NOMO-1 (cell line): ENCODE measurements around the gene SPSB1.

Experiments
- DNase-seq, 2 experiments: peaks; one replicate each; lab custom pipeline; 2025; ENCODE audit not compliant: unreplicated experiment in 2 of 2; lab: John Stamatoyannopoulos, UW

The SPSB1 gene

GRCh38 chr1:9360371-9361064 is 67.8 kb downstream of the SPSB1 start:
- DNase-seq, result no peak

DNA sequence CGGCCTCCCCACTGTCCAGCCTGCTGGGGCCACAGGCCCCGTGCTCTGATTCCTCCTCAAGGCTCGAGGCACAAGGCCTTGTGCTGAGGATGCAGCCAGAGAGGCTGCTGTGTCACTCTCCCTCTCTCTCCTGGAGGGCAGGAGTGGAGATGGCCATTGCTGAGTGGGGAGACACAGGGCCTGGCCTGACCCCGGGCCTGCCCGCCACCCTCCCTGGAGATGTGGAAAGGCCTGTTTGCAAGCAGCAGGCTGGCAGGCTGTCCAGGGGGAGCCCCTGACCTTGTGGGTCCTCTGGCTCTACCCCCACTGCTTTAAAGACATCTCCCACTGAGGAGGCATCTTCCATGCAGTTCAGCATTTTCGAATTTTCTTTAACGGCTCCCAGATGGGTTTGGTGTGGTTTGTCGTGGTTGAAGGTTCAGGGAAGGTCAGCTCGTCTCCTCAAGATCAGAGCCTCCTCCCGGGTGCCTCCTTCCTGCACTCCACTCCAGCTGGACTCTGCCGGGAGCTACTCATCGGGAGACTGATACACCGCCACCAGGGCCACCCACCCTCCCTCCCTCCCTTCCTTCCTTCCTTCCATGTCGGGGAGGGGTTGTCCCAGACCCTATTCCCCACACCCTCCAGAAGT is 69.1 kb downstream of the SPSB1 start:
- no peak for DNase-seq

DNA sequence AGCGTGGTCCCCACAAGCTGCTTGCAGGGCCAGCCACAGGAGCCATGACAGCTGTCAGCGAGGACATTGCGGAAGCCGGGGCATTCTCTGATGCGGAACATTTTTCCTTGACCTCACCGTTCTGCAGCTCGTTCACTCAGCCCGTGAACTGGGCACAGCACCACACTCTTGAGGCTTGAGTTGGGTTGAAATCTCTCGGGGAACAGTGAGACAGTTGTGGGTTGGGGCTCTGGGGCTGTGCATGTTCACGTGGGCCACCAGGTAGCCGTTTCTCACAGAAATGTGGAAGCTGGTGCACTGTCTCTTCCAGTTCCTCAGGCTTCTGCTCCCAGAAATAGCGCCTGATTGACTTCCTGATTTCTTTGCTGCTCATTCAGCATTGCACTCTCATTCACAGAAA is 69.8 kb downstream of the SPSB1 start:
- DNase-seq, result peak in 1 of 2 experiments; percentile 54

DNA sequence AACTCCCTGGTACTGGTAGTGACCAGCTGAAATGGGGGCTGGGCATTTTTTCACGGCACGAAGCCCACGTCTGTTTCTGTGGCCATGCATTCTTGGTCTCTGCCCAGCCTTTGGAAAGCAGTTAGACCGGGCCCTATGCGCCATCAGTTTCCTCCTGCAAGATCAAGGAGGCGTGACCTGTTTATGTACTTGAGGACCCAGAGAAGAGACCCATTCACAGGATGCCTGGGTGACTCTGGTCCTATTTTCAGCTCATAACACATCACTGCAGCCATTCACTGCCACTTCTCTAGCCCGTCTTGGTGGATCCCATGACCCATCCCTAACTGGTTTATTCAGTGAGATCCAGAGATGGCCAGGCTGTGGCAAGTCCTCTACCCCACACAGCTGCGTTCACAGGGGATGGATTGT is 70.4 kb downstream of the SPSB1 start:
- DNase-seq, result no peak

GRCh38 chr1:9366298-9366697 is 73.6 kb downstream of the SPSB1 start:
- no peak for DNase-seq

- DNase-seq, result no peak
These were observed 74.5 kb downstream of the SPSB1 start for GRCh38 chr1:9366943-9367780.

- DNase-seq, result no peak
These were observed 75.1 kb downstream of the SPSB1 start for GRCh38 chr1:9367806-9368205.

- DNase-seq, result no peak
These were observed 75.7 kb downstream of the SPSB1 start for GRCh38 chr1:9368356-9368755.

DNA sequence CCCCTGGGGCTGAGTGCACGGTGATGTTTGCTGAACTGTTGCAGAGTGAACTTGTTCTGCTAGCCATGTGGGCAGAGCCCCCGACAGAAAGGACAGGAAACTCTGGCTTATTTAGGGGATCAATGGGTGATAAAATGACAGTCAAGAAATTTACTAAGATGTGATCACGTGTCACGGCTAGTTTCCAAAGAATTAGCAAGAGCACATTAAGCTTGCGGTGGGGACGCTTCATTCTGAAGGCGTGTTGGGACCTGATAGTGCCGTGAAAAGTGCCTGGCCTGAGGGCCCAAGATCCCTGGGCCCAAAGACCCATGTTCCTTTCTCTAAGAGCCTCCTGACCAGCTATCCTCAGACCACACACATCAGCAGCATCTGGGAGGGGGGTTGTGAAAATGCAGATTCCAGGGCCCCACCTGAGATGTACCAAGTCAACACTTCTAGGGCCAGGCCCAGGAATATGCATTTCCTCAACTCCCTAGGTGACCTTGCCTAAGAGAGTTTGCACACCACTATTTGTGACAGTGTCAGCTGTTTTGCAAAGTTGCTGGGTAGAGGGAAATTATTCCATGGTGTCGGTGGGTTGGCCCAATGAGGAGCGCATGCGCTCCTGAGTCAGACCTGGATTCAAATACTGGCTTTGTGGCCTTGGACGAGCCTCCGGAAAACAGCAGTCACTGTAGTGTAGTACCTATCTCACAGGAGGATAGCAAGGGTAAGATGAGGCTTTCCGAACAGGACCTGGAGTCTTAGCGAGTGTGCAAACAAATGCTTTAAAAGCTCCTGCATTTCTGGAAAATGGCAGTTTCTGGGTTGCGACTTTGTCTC is 77.5 kb downstream of the SPSB1 start:
- DNase-seq, result no peak

- no peak for DNase-seq
These were observed 78.8 kb downstream of the SPSB1 start for GRCh38 chr1:9371391-9371935.

GRCh38 chr1:9371951-9372350 is 79.3 kb downstream of the SPSB1 start:
- no peak for DNase-seq

GRCh38 chr1:9373619-9374018 is 80.9 kb downstream of the SPSB1 start:
- peak in 1 of 2 experiments; percentile 26 for DNase-seq

DNA sequence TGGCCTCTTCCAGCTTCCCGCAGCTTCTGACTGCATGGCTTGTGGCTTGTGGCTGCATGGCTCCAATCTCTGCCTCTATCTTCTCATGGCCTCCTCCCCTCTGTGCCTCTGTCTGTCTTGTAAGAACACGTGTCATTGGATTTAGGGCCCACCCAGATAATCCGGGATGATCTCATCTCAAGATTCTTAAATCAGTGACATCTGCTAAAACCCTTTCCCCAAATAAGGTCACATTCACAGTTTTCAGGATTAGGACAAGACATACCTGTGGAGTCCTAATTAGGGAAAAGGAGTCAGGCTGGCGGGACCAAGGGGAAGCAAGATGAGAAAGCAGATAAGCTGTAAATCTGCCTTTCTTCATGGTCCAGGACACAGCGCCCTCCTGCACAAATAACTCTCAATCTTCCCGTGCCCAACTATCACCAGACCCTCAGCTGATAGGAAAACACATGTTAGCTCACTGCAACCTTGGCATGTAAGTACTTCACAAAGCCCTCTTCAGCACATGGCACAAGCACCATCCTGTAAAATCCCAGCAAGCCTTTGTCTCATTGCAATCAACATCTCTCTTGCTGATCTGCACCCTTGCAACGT is 82.2 kb downstream of the SPSB1 start:
- DNase-seq, result no peak

DNA sequence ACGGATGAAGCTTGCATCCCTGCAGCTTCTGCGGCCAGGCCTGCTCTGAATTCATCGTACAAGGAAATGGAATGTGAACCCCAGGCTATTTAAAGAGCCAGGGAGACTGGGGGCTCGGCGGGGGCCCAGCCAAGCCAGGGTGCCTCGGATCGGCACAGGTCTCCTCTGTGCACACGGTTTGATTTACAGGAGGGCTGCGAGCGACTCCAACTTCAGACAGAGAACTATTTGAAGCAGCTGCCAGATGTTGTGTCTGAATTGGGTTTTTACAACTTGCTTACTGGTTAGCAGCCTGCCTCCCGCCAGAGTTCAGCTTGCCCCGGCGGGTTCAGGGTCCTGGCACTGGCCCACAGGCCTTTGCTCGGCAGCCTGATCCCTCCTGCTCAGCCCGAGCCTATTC is 83.2 kb downstream of the SPSB1 start:
- DNase-seq, result no peak

- no peak for DNase-seq
These were observed 83.7 kb downstream of the SPSB1 start for GRCh38 chr1:9376430-9376829.

- DNase-seq, result no peak
These were observed 84.2 kb downstream of the SPSB1 start for GRCh38 chr1:9376886-9377333.

GRCh38 chr1:9378801-9379200 is 86.1 kb downstream of the SPSB1 start:
- DNase-seq, result no peak

GRCh38 chr1:9380711-9381110 is 88.0 kb downstream of the SPSB1 start:
- DNase-seq, result no peak

- DNase-seq, result no peak
These were observed 90.2 kb downstream of the SPSB1 start for GRCh38 chr1:9382643-9383491.
